Stimulated activated CD4-positive, alpha-beta T cell treated with anti-CD3 and anti-CD28 coated beads, Interleukin-1b, Interleukin-23, amount 100 ng/mL, for 48 hours (primary cell): Measurements from ENCODE around the gene SPATA20.
A peak's percentile ranks its signal among the peaks of the same experiment; 100 is the strongest.

ENCODE experiments used
- DNase-seq: peaks from one replicate; pipeline ENCODE4 v3.0.0-alpha.2; 2020

SPATA20 gene

GRCh38 chr17:50560185-50560824 is 13.3 kb downstream of the SPATA20 start, which contains the start of gene CACNA1G:
Gene CACNA1G (plus strand): TSS chr17:50560715. CDS start chr17:50561460, 745 bp downstream.
- DNase-seq: peak; percentile 87

DNA sequence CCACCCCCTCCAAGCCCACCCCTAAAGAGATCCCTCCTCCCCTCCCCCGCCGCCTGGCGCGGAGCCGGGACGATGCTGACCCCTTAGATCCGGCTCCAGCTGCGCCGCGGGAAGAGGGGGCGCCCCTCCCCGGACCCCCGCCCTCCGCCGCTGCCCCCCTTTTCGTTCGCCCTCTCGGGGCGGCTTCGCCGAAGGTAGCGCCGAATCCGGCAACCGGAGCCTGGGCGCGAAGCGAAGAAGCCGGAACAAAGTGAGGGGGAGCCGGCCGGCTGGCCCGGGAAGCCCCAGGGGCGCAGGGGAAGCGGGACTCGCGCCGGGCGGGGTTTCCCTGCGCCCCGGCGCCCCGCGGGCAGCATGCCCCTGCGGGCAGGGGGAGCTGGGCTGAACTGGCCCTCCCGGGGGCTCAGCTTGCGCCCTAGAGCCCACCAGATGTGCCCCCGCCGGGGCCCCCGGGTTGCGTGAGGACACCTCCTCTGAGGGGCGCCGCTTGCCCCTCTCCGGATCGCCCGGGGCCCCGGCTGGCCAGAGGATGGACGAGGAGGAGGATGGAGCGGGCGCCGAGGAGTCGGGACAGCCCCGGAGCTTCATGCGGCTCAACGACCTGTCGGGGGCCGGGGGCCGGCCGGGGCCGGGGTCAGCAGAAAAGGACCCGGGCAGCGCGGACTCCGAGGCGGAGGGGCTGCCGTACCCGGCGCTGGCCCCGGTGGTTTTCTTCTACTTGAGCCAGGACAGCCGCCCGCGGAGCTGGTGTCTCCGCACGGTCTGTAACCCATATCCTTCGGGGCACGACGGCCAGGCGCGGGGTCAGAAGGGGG is 14.2 kb downstream of the SPATA20 start:
- no peak for DNase-seq

DNA sequence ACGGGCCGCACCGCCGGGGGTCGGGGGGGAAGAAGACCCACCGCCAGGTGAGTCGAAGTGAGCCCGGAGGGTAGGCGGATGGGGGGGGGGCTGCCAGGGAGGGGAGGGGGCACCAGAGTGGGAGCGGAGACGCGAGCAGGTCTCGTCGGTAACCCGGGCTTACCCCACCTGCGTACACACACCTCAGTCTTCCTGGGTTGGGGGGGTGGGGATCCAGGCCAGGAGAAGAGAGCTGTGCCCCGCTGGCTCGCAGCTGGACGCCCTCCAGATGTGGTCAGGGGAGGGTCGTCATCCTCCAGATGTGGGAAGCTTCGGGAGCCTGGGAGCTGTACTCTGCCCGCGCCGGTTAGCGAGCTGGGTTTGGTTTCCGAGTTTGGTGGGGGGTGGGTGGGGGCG is 14.8 kb downstream of the SPATA20 start:
- DNase-seq: no peak

DNA sequence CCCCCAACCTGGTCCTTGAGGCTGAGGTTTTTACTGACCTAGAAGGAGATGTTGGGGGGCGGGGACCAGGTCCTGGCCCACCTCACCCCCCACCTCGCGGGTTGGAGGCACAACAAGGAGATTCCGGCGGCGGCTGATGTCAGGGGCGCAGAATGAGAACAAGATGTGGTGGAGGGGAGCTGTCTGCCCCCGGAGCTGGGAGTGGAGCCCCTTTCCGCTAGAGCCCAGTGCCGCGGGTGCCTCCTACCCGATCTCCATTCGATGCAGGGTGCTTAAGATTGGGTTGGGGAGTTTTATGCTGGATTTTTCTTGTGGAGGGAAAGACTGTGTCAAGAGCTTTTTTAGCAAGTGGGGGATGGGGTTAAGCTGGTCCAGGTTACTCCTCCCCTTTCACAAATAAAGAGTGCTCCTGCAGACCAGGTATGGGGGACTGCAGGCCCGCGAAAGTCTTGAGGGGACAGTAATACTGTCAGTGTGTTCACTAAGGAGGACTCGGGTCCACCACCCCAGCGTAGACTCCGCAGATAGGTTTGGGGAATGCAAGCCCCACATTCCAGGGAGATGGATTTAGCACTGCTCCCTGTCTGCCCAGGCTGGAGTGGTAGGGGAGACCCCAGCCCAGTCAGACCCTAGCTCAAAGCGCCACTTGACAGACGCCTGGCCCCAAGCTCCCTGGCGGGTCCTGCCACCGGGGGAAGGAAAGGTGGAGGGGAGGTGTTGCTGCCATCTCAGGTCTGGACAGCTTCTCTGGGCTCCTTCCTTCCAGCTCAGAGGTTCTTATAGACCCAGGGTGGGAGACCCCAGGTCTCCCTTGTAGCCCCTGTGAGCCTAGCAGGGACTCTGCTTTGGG is 15.5 kb downstream of the SPATA20 start:
- DNase-seq: no peak

DNA sequence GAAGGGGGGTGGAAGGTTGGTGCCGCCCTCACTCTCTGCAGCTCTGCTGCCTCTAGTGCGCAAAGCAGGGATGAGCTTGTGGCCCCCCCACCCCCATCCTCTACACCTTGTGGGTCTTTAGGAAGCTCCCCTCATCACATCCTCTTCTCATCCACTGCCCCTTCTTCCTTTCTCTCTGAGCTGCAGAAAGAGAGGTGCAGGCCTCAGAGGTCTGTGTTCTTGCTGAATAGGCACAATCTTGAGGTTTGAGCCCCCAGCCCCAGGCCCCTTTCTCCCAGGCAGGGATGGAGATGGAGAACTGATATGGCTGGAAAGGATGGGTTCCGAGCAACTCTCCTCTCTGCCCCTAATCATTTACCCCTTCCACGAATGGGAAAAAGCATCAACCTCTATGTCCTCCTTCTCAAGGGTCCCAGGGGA is 16.1 kb downstream of the SPATA20 start:
- DNase-seq: no peak

GRCh38 chr17:50564916-50565315 is 17.9 kb downstream of the SPATA20 start:
- no peak for DNase-seq

GRCh38 chr17:50565402-50566350 is 18.7 kb downstream of the SPATA20 start:
- no peak for DNase-seq

DNA sequence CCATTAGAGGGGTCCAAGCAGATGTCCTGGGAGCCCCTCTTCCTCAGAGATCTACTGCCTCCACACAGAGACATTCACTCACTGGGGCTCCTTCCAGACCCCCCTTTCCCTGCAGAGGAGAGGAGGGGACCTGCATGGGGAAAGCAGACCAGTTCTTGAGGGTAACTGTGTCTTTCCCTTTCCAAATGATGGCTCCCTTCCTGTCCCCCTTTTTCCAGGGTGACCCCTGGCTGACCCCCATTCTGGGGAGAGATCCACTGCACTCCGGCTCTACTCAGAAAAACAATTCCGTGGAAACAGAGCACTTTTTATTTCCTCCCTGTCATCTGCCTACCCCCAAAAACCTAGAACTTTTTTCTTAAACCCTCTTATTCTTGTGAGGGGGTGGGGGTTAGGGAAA is 19.9 kb downstream of the SPATA20 start:
- no peak for DNase-seq

DNA sequence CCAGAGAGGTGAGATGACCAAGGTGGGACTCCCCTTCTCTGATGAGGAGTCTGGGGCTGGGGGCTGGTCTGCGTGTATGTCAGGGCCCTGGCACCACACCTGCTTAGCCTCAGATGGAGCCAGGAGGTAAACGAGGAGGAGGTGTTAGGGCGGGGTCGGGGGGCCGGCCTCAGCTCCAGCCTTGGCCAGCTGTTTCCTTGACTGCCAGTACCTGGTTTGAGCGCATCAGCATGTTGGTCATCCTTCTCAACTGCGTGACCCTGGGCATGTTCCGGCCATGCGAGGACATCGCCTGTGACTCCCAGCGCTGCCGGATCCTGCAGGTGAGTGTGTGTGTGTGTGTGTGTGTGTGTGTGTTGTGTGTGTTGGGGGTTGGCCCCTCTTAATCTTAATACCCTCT is 21.7 kb downstream of the SPATA20 start:
- DNase-seq: no peak

DNA sequence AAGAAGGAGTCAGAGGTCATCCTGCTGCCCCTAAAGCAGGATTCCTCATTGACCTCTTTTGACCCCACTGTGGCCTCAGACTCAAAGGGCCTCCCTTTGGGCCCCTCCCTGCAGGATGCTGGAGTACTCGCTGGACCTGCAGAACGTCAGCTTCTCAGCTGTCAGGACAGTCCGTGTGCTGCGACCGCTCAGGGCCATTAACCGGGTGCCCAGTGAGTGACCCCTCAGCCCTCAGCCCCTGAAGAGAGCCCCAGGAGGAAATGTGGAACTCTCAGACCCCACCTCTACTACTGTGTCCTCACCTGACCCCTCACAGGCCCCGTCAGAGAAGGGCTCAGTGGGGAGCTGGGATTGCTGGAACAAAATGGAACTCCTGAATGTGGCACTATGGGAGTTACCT is 22.6 kb downstream of the SPATA20 start:
- no peak for DNase-seq

DNA sequence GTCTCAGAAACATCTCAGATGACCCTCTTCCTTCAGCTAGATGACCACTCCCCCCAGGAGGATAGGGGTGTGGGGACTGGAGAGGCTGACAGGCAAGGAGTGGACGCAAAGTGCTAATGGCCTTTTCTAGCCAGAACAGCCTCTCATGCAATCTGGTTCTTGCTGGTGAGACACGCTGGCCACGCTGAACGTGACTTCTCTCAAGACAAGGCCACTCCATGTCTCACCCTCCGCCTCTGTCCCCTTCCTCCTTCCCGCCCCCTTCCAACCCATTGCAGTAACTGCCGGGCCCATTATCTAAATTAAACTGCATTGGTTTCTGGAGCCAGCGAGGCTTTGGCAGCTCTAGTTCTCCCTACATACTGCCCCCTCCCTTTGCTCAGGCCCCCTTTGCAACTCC is 23.1 kb downstream of the SPATA20 start:
- no peak for DNase-seq

GRCh38 chr17:50570528-50570927 is 23.6 kb downstream of the SPATA20 start:
- no peak for DNase-seq

GRCh38 chr17:50571681-50572080 is 24.7 kb downstream of the SPATA20 start:
- no peak for DNase-seq

GRCh38 chr17:50572541-50572940 is 25.6 kb downstream of the SPATA20 start:
- no peak for DNase-seq

GRCh38 chr17:50573866-50574611 is 27.1 kb downstream of the SPATA20 start:
- no peak for DNase-seq

- DNase-seq: no peak
Measured at GRCh38 chr17:50575581-50576210, 28.7 kb downstream of the SPATA20 start.

DNA sequence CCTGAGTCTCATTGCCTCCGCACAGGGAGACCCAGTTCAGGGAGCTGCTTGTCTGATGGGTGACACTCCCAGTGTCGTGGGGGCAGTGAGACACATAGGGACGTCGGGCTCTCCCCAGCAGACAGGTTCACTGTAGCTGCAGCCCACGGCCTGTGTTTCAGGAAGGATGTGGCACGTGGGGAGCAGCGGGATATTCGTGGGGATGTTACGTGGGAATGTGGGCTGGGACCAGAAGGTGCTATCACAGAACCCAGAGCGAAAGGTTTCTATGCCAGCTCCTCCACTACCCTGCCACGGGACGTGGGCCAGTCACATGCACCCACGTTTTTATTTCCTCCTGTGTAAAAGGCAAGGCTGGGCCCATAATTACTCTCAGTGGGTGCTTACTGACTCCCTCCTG is 29.9 kb downstream of the SPATA20 start:
- DNase-seq: no peak

GRCh38 chr17:50577451-50577954 is 30.5 kb downstream of the SPATA20 start:
- DNase-seq: no peak

DNA sequence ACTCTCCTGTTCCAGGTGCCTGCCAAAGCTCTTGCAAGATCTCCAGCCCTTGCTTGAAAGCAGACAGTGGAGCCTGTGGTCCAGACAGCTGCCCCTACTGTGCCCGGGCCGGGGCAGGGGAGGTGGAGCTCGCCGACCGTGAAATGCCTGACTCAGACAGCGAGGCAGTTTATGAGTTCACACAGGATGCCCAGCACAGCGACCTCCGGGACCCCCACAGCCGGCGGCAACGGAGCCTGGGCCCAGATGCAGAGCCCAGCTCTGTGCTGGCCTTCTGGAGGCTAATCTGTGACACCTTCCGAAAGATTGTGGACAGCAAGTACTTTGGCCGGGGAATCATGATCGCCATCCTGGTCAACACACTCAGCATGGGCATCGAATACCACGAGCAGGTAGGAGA is 31.2 kb downstream of the SPATA20 start:
- no peak for DNase-seq

DNA sequence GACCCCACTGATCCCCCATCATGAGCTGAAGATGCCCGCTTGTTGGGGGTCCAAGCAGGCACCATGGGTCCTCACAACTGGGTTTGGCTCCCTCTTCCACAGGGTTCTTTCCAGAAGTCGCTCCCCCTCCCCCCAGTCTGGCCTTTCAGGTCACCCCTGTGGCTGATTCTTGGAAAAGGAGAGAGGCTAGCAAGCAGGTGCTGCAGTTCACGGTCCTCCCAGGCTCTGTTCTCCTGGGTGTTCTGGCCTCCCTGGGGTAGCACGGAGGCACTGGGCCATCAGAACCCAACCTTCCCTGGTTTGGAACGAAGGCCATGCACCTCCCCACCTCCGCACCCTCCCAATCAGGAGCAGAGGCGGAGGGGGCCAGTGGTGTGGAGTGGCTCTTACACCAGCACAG is 32.4 kb downstream of the SPATA20 start:
- no peak for DNase-seq

- no peak for DNase-seq
Measured at GRCh38 chr17:50580646-50581045, 33.7 kb downstream of the SPATA20 start.
